ENCODE results near the gene CLCN7. TPM values are rescaled to one million over a fixed set of nuclear protein-coding genes. Genes with fewer than 3 reads are reported as not detected.

CLCN7 gene
- total and polyA plus RNA-seq, 9 of the 15 experiments (the other 6 are each of a cell fraction or from before 2014, with no cell fraction given), result 0.06 to 126 (median 18.7) TPM

- TF ChIP-seq NCOA6 (IDR thresholded peaks at IDR 0.05), result peak; percentile 100
- TF ChIP-seq ZBTB34 (CRISPR knock-in tag; IDR thresholded peaks at IDR 0.05), result no peak
- no peak for TF ChIP-seq BHLHE40 (IDR thresholded peaks at IDR 0.05; ENCODE audit: low read length)
- TF ChIP-seq CEBPG (CRISPR knock-in tag; IDR thresholded peaks at IDR 0.05), result no peak; the same call in 1 of the 2 replicates
- TF ChIP-seq CEBPG (tag; conservative IDR thresholded peaks at IDR 0.05 in 1 of 2, IDR thresholded peaks at IDR 0.05 in 1 of 2), result no peak
- TF ChIP-seq POLR3G (IDR thresholded peaks at IDR 0.05; ENCODE audit: extremely low read depth, insufficient read length, insufficient replicate concordance), result no peak
- TF ChIP-seq PRDM10 (IDR thresholded peaks at IDR 0.05; ENCODE audit: partially characterized antibody), result no peak
- TF ChIP-seq RCOR1 (IDR thresholded peaks at IDR 0.05; ENCODE audit: borderline replicate concordance in 1 of 2, low read depth in 2 of 2, low read length in 2 of 2), result 0 out of 4 replicates have a peak, but pooled peaks of 1 of the 2 experiments have one; percentile 64
- TF ChIP-seq ZBTB9 (CRISPR knock-in tag; IDR thresholded peaks at IDR 0.05), result no peak
- no peak for TF ChIP-seq SFPQ (IDR thresholded peaks at IDR 0.05; ENCODE audit: low read depth, low read length)
Observed at GRCh38 chr16:1413684-1414531, 60.9 kb downstream of the CLCN7 start (continued).

Data from K562 (cell line).